Astrocyte (in vitro differentiated cells and primary cell): ENCODE data around the gene ZMYND8. TPM values are rescaled to one million over a fixed set of nuclear protein-coding genes. Genes with fewer than 3 reads are reported as not detected.

Source experiments
- DNase-seq: peaks from one replicate; pipeline ENCODE4 v3.0.0-alpha.2; 2010; ENCODE audit warnings: low read depth
- FAIRE-seq: peaks from 2 replicates; lab custom pipeline; 2011; peaks lifted over from hg19 to GRCh38; lab: Jason Lieb, UNC
- H2AFZ ChIP-seq: 2 replicates; pipeline ENCODE4 v1.6.0; 2012; ENCODE audit warnings: low read depth, low read length, inconsistent platforms
- H3K27ac ChIP-seq: 2 replicates; pipeline ENCODE4 v1.5.1; 2011; ENCODE audit warnings: low read depth, low read length, inconsistent platforms
- H3K27me3 ChIP-seq: 2 replicates; pipeline ENCODE4 v1.6.0; 2011; ENCODE audit warnings: low read length, inconsistent platforms; ENCODE audit not compliant: insufficient read depth
- H3K36me3 ChIP-seq: 2 replicates; pipeline ENCODE4 v1.5.1; 2011; ENCODE audit warnings: low read length, inconsistent platforms; ENCODE audit not compliant: insufficient read depth
- H3K4me1 ChIP-seq: 2 replicates; pipeline ENCODE4 v1.5.1; 2011; ENCODE audit warnings: low read length, inconsistent platforms; ENCODE audit not compliant: insufficient read depth
- H3K4me2 ChIP-seq: 2 replicates; pipeline ENCODE4 v1.6.0; 2012; ENCODE audit warnings: low read length, inconsistent platforms
- H3K4me3 ChIP-seq: 2 replicates; pipeline ENCODE4 v1.5.1; 2011; ENCODE audit warnings: low read depth, mild to moderate bottlenecking, low read length, inconsistent platforms; ENCODE audit not compliant: insufficient read depth
- H3K79me2 ChIP-seq: 2 replicates; pipeline ENCODE4 v1.6.0; 2012; ENCODE audit warnings: mild to moderate bottlenecking, low read length, inconsistent platforms; ENCODE audit not compliant: insufficient read depth
- H3K9ac ChIP-seq: 2 replicates; pipeline ENCODE4 v1.6.0; 2012; ENCODE audit warnings: mild to moderate bottlenecking, low read length, inconsistent platforms
- H3K9me3 ChIP-seq: 2 replicates; pipeline ENCODE4 v1.5.1; 2012; ENCODE audit warnings: low read depth, mild to moderate bottlenecking, low read length, inconsistent platforms; ENCODE audit not compliant: insufficient read depth
- H4K20me1 ChIP-seq: 2 replicates; pipeline ENCODE4 v1.6.0; 2012; ENCODE audit warnings: low read length, inconsistent platforms; ENCODE audit not compliant: insufficient read depth
- H3K27ac Mint-ChIP-seq: one replicate; pipeline ENCODE4 v1.8.0; 2021; ENCODE audit warnings: mild to moderate bottlenecking, mixed read lengths; ENCODE audit not compliant: unreplicated experiment
- H3K27me3 Mint-ChIP-seq: one replicate; pipeline ENCODE4 v1.8.0; 2021; ENCODE audit warnings: low read depth, mixed read lengths; ENCODE audit not compliant: unreplicated experiment
- H3K36me3 Mint-ChIP-seq: one replicate; pipeline ENCODE4 v1.8.0; 2021; ENCODE audit warnings: low read depth, mixed read lengths; ENCODE audit not compliant: unreplicated experiment
- H3K4me1 Mint-ChIP-seq: one replicate; pipeline ENCODE4 v1.8.0; 2021; ENCODE audit warnings: low read depth, mixed read lengths; ENCODE audit not compliant: unreplicated experiment
- H3K4me3 Mint-ChIP-seq: one replicate; pipeline ENCODE4 v1.8.0; 2021; ENCODE audit warnings: mild to moderate bottlenecking, moderate library complexity, mixed read lengths; ENCODE audit not compliant: unreplicated experiment
- H3K9me3 Mint-ChIP-seq: one replicate; pipeline ENCODE4 v1.8.0; 2021; ENCODE audit warnings: mild to moderate bottlenecking, mixed read lengths; ENCODE audit not compliant: unreplicated experiment
- CTCF ChIP-seq: IDR thresholded peaks from 2 replicates; pipeline ENCODE4 v1.5.1; 2011; ENCODE audit warnings: low read depth, mild to moderate bottlenecking, inconsistent platforms, low read length, moderate library complexity; ENCODE audit not compliant: insufficient read depth
- EZH2 ChIP-seq: IDR thresholded peaks from 2 replicates; pipeline ENCODE4 v1.6.1; 2012; ENCODE audit warnings: mild to moderate bottlenecking, low read length, inconsistent platforms; ENCODE audit not compliant: insufficient read depth
- total RNA-seq: library from RNA; stranded (reverse); gene quantifications from 2 replicates; pipeline ENCODE4 v1.2.1, GENCODE V29; 2021

ZMYND8 gene
- total RNA-seq, 1 donor from 2014 or later = 45.8 TPM

- DNase-seq = no peak
- Mint-ChIP-seq H3K4me1 (peaks cover 3% of the 10 kb centered on the region), H3K4me3 (no peak overlapping the region), H3K36me3 (no peaks in the 10 kb centered on the region), H3K27me3 (peaks cover 6% of the 10 kb centered on the region), H3K27ac (no peak overlapping the region), H3K9me3 (no peaks in the 10 kb centered on the region)
- TF ChIP-seq EZH2 (no peak), CTCF (no peak)
- H3K36me3 ChIP-seq = no peaks in the 10 kb centered on the region
- no peak overlapping the region for H3K4me2 ChIP-seq
- H3K79me2 ChIP-seq = no peaks in the 10 kb centered on the region
- no peak for FAIRE-seq
- H2AFZ ChIP-seq = no peak overlapping the region
- H3K4me1 ChIP-seq = no peaks in the 10 kb centered on the region
- no peak overlapping the region for H3K9ac ChIP-seq
- no peak overlapping the region for H3K27ac ChIP-seq
- no peak overlapping the region for H3K4me3 ChIP-seq
- H3K9me3 ChIP-seq = no peaks in the 10 kb centered on the region
- no peaks in the 10 kb centered on the region for H4K20me1 ChIP-seq
- H3K27me3 ChIP-seq = peaks cover 15% of the 10 kb centered on the region
These were observed 168.0 kb downstream of the ZMYND8 start for GRCh38 chr20:47188540-47188939.

GRCh38 chr20:47187450-47188195 lies 168.9 kb downstream of the ZMYND8 start:
- no peak overlapping the region for H3K4me3 ChIP-seq
- no peaks in the 10 kb centered on the region for H3K4me1 ChIP-seq
- peaks cover 15% of the 10 kb centered on the region for H3K27me3 ChIP-seq
- TF ChIP-seq EZH2 (no peak), CTCF (no peak)
- no peak overlapping the region for H3K27ac ChIP-seq
- no peaks in the 10 kb centered on the region for H3K36me3 ChIP-seq
- FAIRE-seq (no peak), DNase-seq (no peak)
- Mint-ChIP-seq H3K4me1 (peaks cover 3% of the 10 kb centered on the region), H3K9me3 (no peaks in the 10 kb centered on the region), H3K27me3 (peaks cover 9% of the 10 kb centered on the region), H3K27ac (no peak overlapping the region), H3K36me3 (no peaks in the 10 kb centered on the region), H3K4me3 (no peak overlapping the region)
- no peak overlapping the region for H3K4me2 ChIP-seq
- no peaks in the 10 kb centered on the region for H3K9me3 ChIP-seq
- H4K20me1 ChIP-seq = no peaks in the 10 kb centered on the region
- no peak overlapping the region for H2AFZ ChIP-seq
- no peaks in the 10 kb centered on the region for H3K79me2 ChIP-seq
- H3K9ac ChIP-seq = no peak overlapping the region

GRCh38 chr20:47183367-47183766 lies 173.1 kb downstream of the ZMYND8 start:
- Mint-ChIP-seq H3K4me1 (peaks cover 3% of the 10 kb centered on the region), H3K9me3 (no peaks in the 10 kb centered on the region), H3K27me3 (peaks cover 9% of the 10 kb centered on the region), H3K27ac (no peak overlapping the region), H3K4me3 (no peak overlapping the region), H3K36me3 (no peaks in the 10 kb centered on the region)
- Histone ChIP-seq H3K4me1 (no peaks in the 10 kb centered on the region), H3K36me3 (no peaks in the 10 kb centered on the region), H3K9ac (no peak overlapping the region), H3K9me3 (no peaks in the 10 kb centered on the region), H3K4me3 (no peak overlapping the region), H4K20me1 (no peaks in the 10 kb centered on the region), H3K27me3 (peaks cover under 1% of the 10 kb centered on the region), H3K4me2 (no peak overlapping the region), H3K79me2 (no peaks in the 10 kb centered on the region), H2AFZ (no peak overlapping the region), H3K27ac (no peak overlapping the region)
- no peak for DNase-seq
- FAIRE-seq = no peak
- TF ChIP-seq CTCF = no peak
- TF ChIP-seq EZH2 = no peak
